ENCODE results near the gene ERBB4. TPM values are rescaled to one million over a fixed set of nuclear protein-coding genes. Genes with fewer than 3 reads are reported as not detected.
A peak's percentile ranks its signal among the peaks of the same experiment; 100 is the strongest.

The ERBB4 gene
- polyA plus RNA-seq, 1 of the 3 experiments (the other 2 are of a cell fraction) = 0.05 TPM

DNA sequence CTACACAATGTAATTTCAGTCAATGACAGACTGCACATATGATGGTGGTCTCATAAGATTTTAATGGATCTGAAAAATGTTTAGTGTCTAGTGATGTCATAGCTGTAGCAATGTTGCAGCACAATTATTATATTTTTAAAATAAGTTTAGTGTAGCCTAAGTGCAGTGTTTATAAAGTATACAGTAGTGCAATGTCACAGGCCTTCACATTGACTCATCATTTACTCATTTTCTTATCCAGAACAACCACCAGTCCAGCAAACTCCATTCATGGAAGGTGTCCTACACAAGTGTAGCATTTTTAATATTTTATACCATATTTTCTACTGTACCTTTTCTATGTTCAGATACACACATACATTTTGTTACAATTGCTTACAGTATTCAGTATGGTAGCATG is 663.1 kb downstream of the ERBB4 start:
- CTCF ChIA-PET = no interaction called here
- Histone ChIP-seq H3K9me3 (no peaks in the 10 kb centered on the region), H3K4me2 (no peak overlapping the region), H3K4me1 (ENCODE audit: control insufficient read depth in 1 of 2, insufficient read depth in 2 of 2, low read depth in 1 of 2, low read length in 1 of 2) (no peaks in the 10 kb centered on the region), H3K9me2 (no peaks in the 10 kb centered on the region), H3K27ac (ENCODE audit: low read depth in 2 of 2, low read length in 1 of 2) (no peak overlapping the region), H2AFZ (ENCODE audit: low read depth) (no peak overlapping the region), H3K27me3 (ENCODE audit: insufficient read depth) (no peaks in the 10 kb centered on the region), H3K36me3 (replicated peaks in 1 of 2; ENCODE audit: control insufficient read depth in 1 of 2, insufficient read depth in 2 of 2, low read length in 1 of 2) (no peaks in the 10 kb centered on the region), H3F3A (replicated peaks; ENCODE audit: insufficient read depth) (no peaks in the 10 kb centered on the region), H3K4me3 (ENCODE audit: low read depth in 2 of 2, low read length in 1 of 2) (no peak overlapping the region), H3K79me2 (ENCODE audit: insufficient read depth) (no peaks in the 10 kb centered on the region), H4K20me1 (ENCODE audit: insufficient read depth) (no peaks in the 10 kb centered on the region), H3K9ac (no peak overlapping the region)
- DNase-seq = no peak
- POLR2A ChIA-PET = no interaction called here
- TF ChIP-seq JUND (IDR thresholded peaks at IDR 0.05) = no peak
- no peak for TF ChIP-seq EZH2phosphoT487 (IDR thresholded peaks at IDR 0.05; ENCODE audit: borderline replicate concordance, low read depth)
- TF ChIP-seq, protein P1, sequence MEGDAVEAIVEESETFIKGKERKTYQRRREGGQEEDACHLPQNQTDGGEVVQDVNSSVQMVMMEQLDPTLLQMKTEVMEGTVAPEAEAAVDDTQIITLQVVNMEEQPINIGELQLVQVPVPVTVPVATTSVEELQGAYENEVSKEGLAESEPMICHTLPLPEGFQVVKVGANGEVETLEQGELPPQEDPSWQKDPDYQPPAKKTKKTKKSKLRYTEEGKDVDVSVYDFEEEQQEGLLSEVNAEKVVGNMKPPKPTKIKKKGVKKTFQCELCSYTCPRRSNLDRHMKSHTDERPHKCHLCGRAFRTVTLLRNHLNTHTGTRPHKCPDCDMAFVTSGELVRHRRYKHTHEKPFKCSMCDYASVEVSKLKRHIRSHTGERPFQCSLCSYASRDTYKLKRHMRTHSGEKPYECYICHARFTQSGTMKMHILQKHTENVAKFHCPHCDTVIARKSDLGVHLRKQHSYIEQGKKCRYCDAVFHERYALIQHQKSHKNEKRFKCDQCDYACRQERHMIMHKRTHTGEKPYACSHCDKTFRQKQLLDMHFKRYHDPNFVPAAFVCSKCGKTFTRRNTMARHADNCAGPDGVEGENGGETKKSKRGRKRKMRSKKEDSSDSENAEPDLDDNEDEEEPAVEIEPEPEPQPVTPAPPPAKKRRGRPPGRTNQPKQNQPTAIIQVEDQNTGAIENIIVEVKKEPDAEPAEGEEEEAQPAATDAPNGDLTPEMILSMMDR (IDR thresholded peaks at IDR 0.05) = no peak
- no peak for TF ChIP-seq RFX5 (IDR thresholded peaks at IDR 0.05; ENCODE audit: low read length)

DNA sequence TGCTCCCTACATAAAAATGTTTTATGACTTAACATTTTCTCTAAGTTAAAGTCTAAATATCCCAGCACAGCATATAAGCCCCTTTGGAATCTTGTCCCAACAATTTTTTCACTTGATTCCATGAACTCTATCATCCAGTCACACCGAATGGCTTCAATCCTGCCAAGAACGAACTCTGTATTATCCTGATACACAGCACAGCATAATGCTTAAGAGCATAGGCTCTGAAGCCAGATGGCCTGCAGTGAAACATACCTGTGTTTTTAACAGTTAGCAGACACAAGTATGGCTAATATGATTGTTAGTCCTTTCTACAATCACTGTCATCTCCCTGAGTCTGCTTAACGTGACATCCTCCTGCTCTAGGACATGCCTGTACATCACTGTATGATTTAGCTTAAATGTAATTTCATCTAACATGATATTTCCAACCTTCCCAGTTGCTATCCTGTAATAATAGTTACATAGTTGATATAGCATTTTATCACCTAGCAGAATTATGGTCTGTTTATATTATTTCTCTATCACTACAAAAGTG is 669.5 kb downstream of the ERBB4 start:
- H3K4me3 ChIP-seq (ENCODE audit: low read depth in 2 of 2, low read length in 1 of 2) = no peak overlapping the region
- TF ChIP-seq GATA2 (CRISPR knock-in tag; IDR thresholded peaks at IDR 0.05) = peak; percentile 72
- TF ChIP-seq RCOR1 (IDR thresholded peaks at IDR 0.05; ENCODE audit: low read length) = peak; percentile 92
- TF ChIP-seq NRF1 (IDR thresholded peaks at IDR 0.05; ENCODE audit: low read depth, low read length) = no peak
- peak in 1 of 2 experiments; percentile 74; a peak in 2 of 4 replicates for TF ChIP-seq EP300 (IDR thresholded peaks at IDR 0.05; ENCODE audit: borderline replicate concordance in 1 of 2, low read depth in 1 of 2, low read length in 1 of 2)
- TF ChIP-seq, protein P1 (IDR thresholded peaks at IDR 0.05) = no peak
- TF ChIP-seq RAD21 (IDR thresholded peaks at IDR 0.05; ENCODE audit: low read length) = no peak
- TF ChIP-seq, protein P2, sequence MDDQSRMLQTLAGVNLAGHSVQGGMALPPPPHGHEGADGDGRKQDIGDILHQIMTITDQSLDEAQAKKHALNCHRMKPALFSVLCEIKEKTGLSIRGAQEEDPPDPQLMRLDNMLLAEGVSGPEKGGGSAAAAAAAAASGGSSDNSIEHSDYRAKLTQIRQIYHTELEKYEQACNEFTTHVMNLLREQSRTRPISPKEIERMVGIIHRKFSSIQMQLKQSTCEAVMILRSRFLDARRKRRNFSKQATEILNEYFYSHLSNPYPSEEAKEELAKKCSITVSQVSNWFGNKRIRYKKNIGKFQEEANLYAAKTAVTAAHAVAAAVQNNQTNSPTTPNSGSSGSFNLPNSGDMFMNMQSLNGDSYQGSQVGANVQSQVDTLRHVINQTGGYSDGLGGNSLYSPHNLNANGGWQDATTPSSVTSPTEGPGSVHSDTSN (IDR thresholded peaks at IDR 0.05) = no peak
- TF ChIP-seq FOXJ3 (CRISPR knock-in tag; IDR thresholded peaks at IDR 0.05) = peak; percentile 73; the same call in 1 of the 2 replicates
- no peak for TF ChIP-seq SIN3A (IDR thresholded peaks at IDR 0.05; ENCODE audit: borderline replicate concordance, low read depth, low read length)
- TF ChIP-seq, protein P3, sequence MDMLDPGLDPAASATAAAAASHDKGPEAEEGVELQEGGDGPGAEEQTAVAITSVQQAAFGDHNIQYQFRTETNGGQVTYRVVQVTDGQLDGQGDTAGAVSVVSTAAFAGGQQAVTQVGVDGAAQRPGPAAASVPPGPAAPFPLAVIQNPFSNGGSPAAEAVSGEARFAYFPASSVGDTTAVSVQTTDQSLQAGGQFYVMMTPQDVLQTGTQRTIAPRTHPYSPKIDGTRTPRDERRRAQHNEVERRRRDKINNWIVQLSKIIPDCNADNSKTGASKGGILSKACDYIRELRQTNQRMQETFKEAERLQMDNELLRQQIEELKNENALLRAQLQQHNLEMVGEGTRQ (IDR thresholded peaks at IDR 0.05; ENCODE audit: borderline replicate concordance, low read depth, low read length) = no peak
- no peak for TF ChIP-seq TEAD4 (IDR thresholded peaks at IDR 0.05; ENCODE audit: borderline replicate concordance, insufficient read depth)
- TF ChIP-seq, protein P4, sequence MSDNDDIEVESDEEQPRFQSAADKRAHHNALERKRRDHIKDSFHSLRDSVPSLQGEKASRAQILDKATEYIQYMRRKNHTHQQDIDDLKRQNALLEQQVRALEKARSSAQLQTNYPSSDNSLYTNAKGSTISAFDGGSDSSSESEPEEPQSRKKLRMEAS (IDR thresholded peaks at IDR 0.05; ENCODE audit: low read depth) = no peak
- no peak overlapping the region for H2AFZ ChIP-seq (ENCODE audit: low read depth)
- no peak overlapping the region for H3K9ac ChIP-seq
- H3K36me3 ChIP-seq (replicated peaks in 1 of 2; ENCODE audit: control insufficient read depth in 1 of 2, insufficient read depth in 2 of 2, low read length in 1 of 2) = no peaks in the 10 kb centered on the region
- H3K27me3 ChIP-seq (ENCODE audit: insufficient read depth) = no peaks in the 10 kb centered on the region
- CTCF ChIA-PET = no interaction called here
- POLR2A ChIA-PET = no interaction called here
- no peaks in the 10 kb centered on the region for H3K9me3 ChIP-seq
- H3K27ac ChIP-seq (ENCODE audit: low read depth in 2 of 2, low read length in 1 of 2) = peak overlapping the region in 1 of 2 experiments; percentile 43; a peak in 2 of 4 replicates
- no peaks in the 10 kb centered on the region for H3K9me2 ChIP-seq
- peaks cover 0 to 2% of the 10 kb centered on the region in 2 experiments; a peak in 2 of 4 replicates for H3K4me1 ChIP-seq (ENCODE audit: control insufficient read depth in 1 of 2, insufficient read depth in 2 of 2, low read depth in 1 of 2, low read length in 1 of 2)
- H3F3A ChIP-seq (replicated peaks; ENCODE audit: insufficient read depth) = peaks cover 3% of the 10 kb centered on the region
- H4K20me1 ChIP-seq (ENCODE audit: insufficient read depth) = no peaks in the 10 kb centered on the region
- no peaks in the 10 kb centered on the region for H3K79me2 ChIP-seq (ENCODE audit: insufficient read depth)
- no peak overlapping the region for H3K4me2 ChIP-seq
- DNase-seq = peak; percentile 10
- 84% methylated on average over 3 of the region's 3 CpGs for WGBS (ENCODE audit: low lambda C conversion rate)

Measured in SK-N-SH (cell line).